ENCODE measurements around the gene HSD11B2.

GRCh38 chr16:67477960-67478554, 47.1 kb downstream of the HSD11B2 start:
- TF ChIP-seq CTCF (IDR thresholded peaks at IDR 0.05) (no peak), POLR2A (IDR thresholded peaks at IDR 0.05) (no peak)
